ENCODE data around the gene RPH3AL.

The RPH3AL gene

GRCh38 chr17:352421-353212, at the start of gene RPH3AL:
RPH3AL (minus strand) TSS chr17:352807; CDS start chr17:327543, 25,264 bp downstream.
- Histone ChIP-seq H3K4me1 (no peaks in the 10 kb centered on the region), H3K36me3 (replicated peaks) (no peaks in the 10 kb centered on the region), H3K27me3 (ENCODE audit: low read depth) (no peaks in the 10 kb centered on the region), H3K9me3 (no peaks in the 10 kb centered on the region), H3K4me3 (no peak within 1 kb of the TSS)
- DNase-seq (ENCODE audit: low spot score in 2 of 2): no peak
- in situ Hi-C loops (cut with MboI; ENCODE audit: low sequenced_read_pairs): no loop called here

- H3K4me3 ChIP-seq: no peak overlapping the region
- H3K4me1 ChIP-seq: no peaks in the 10 kb centered on the region
- in situ Hi-C loops (cut with MboI; ENCODE audit: low sequenced_read_pairs): no loop called here
- no peak for DNase-seq (ENCODE audit: low spot score in 2 of 2)
- no peaks in the 10 kb centered on the region for H3K36me3 ChIP-seq (replicated peaks)
- no peaks in the 10 kb centered on the region for H3K9me3 ChIP-seq
- no peaks in the 10 kb centered on the region for H3K27me3 ChIP-seq (ENCODE audit: low read depth)
These were observed 47.6 kb upstream of the RPH3AL start for GRCh38 chr17:400257-400656.

- in situ Hi-C loops (cut with MboI; ENCODE audit: low sequenced_read_pairs): no loop called here
These were observed 44.2 kb upstream of the RPH3AL start for GRCh38 chr17:396788-397187.

GRCh38 chr17:395974-396373, 43.4 kb upstream of the RPH3AL start:
- H3K27me3 ChIP-seq (ENCODE audit: low read depth): no peaks in the 10 kb centered on the region
- no peaks in the 10 kb centered on the region for H3K4me1 ChIP-seq
- H3K36me3 ChIP-seq (replicated peaks): no peaks in the 10 kb centered on the region
- no peak for DNase-seq (ENCODE audit: low spot score in 2 of 2)
- no peak overlapping the region for H3K4me3 ChIP-seq
- H3K9me3 ChIP-seq: no peaks in the 10 kb centered on the region
- in situ Hi-C loops (cut with MboI; ENCODE audit: low sequenced_read_pairs): no loop called here

More at GRCh38 chr17:396788-397187, 44.2 kb upstream of the RPH3AL start:
- DNase-seq (ENCODE audit: low spot score in 2 of 2): no peak
- H3K27me3 ChIP-seq (ENCODE audit: low read depth): no peaks in the 10 kb centered on the region
- no peak overlapping the region for H3K4me3 ChIP-seq
- no peaks in the 10 kb centered on the region for H3K9me3 ChIP-seq
- H3K36me3 ChIP-seq (replicated peaks): no peaks in the 10 kb centered on the region
- H3K4me1 ChIP-seq: no peaks in the 10 kb centered on the region

GRCh38 chr17:395179-395578, 42.6 kb upstream of the RPH3AL start:
- no peak for DNase-seq (ENCODE audit: low spot score in 2 of 2)
- in situ Hi-C loops (cut with MboI; ENCODE audit: low sequenced_read_pairs): no loop called here
- no peaks in the 10 kb centered on the region for H3K4me1 ChIP-seq

GRCh38 chr17:394718-395095, 42.1 kb upstream of the RPH3AL start:
- no peaks in the 10 kb centered on the region for H3K4me1 ChIP-seq
- no peak for DNase-seq (ENCODE audit: low spot score in 2 of 2)
- H3K36me3 ChIP-seq (replicated peaks): no peaks in the 10 kb centered on the region
- no peak overlapping the region for H3K4me3 ChIP-seq
- in situ Hi-C loops (cut with MboI; ENCODE audit: low sequenced_read_pairs): no loop called here
- H3K9me3 ChIP-seq: no peaks in the 10 kb centered on the region
- no peaks in the 10 kb centered on the region for H3K27me3 ChIP-seq (ENCODE audit: low read depth)

More at GRCh38 chr17:395179-395578, 42.6 kb upstream of the RPH3AL start:
- no peak overlapping the region for H3K4me3 ChIP-seq
- no peaks in the 10 kb centered on the region for H3K9me3 ChIP-seq
- H3K36me3 ChIP-seq (replicated peaks): no peaks in the 10 kb centered on the region
- no peaks in the 10 kb centered on the region for H3K27me3 ChIP-seq (ENCODE audit: low read depth)

- H3K4me1 ChIP-seq: no peaks in the 10 kb centered on the region
- DNase-seq (ENCODE audit: low spot score in 2 of 2): no peak
- in situ Hi-C loops (cut with MboI; ENCODE audit: low sequenced_read_pairs): no loop called here
- no peaks in the 10 kb centered on the region for H3K36me3 ChIP-seq (replicated peaks)
- no peaks in the 10 kb centered on the region for H3K27me3 ChIP-seq (ENCODE audit: low read depth)
- no peaks in the 10 kb centered on the region for H3K9me3 ChIP-seq
- no peak overlapping the region for H3K4me3 ChIP-seq
These were observed 41.5 kb upstream of the RPH3AL start for GRCh38 chr17:393806-394717.

GRCh38 chr17:391850-392249, 39.2 kb upstream of the RPH3AL start:
- no peaks in the 10 kb centered on the region for H3K9me3 ChIP-seq
- no peak for DNase-seq (ENCODE audit: low spot score in 2 of 2)
- H3K4me3 ChIP-seq: no peak overlapping the region
- in situ Hi-C loops (cut with MboI; ENCODE audit: low sequenced_read_pairs): no loop called here
- H3K4me1 ChIP-seq: no peaks in the 10 kb centered on the region
- no peaks in the 10 kb centered on the region for H3K27me3 ChIP-seq (ENCODE audit: low read depth)
- no peaks in the 10 kb centered on the region for H3K36me3 ChIP-seq (replicated peaks)

- no peaks in the 10 kb centered on the region for H3K9me3 ChIP-seq
- no peaks in the 10 kb centered on the region for H3K36me3 ChIP-seq (replicated peaks)
- H3K4me1 ChIP-seq: peaks cover 2% of the 10 kb centered on the region
- DNase-seq (ENCODE audit: low spot score in 2 of 2): no peak
- in situ Hi-C loops (cut with MboI; ENCODE audit: low sequenced_read_pairs): no loop called here
- H3K4me3 ChIP-seq: no peak overlapping the region
- H3K27me3 ChIP-seq (ENCODE audit: low read depth): no peaks in the 10 kb centered on the region
These were observed 37.4 kb upstream of the RPH3AL start for GRCh38 chr17:390025-390424.

- Histone ChIP-seq H3K4me3 (no peak overlapping the region), H3K36me3 (replicated peaks) (no peaks in the 10 kb centered on the region), H3K27me3 (ENCODE audit: low read depth) (no peaks in the 10 kb centered on the region), H3K4me1 (peaks cover 2% of the 10 kb centered on the region), H3K9me3 (no peaks in the 10 kb centered on the region)
- in situ Hi-C loops (cut with MboI; ENCODE audit: low sequenced_read_pairs): no loop called here
- DNase-seq (ENCODE audit: low spot score in 2 of 2): no peak
These were observed 35.5 kb upstream of the RPH3AL start for GRCh38 chr17:388087-388486.

- peak overlapping the region; percentile 17; the same call in 1 of the 2 replicates for H3K4me3 ChIP-seq
- in situ Hi-C loops (cut with MboI; ENCODE audit: low sequenced_read_pairs): no loop called here
- no peaks in the 10 kb centered on the region for H3K9me3 ChIP-seq
- no peaks in the 10 kb centered on the region for H3K36me3 ChIP-seq (replicated peaks)
- no peaks in the 10 kb centered on the region for H3K27me3 ChIP-seq (ENCODE audit: low read depth)
- DNase-seq (ENCODE audit: low spot score in 2 of 2): peak; percentile 35 to 86
- peaks cover 11% of the 10 kb centered on the region for H3K4me1 ChIP-seq
These were observed 33.7 kb upstream of the RPH3AL start for GRCh38 chr17:386141-386876.

GRCh38 chr17:385836-386140, 33.2 kb upstream of the RPH3AL start:
- in situ Hi-C loops (cut with MboI; ENCODE audit: low sequenced_read_pairs): no loop called here
- no peaks in the 10 kb centered on the region for H3K27me3 ChIP-seq (ENCODE audit: low read depth)
- no peaks in the 10 kb centered on the region for H3K9me3 ChIP-seq
- DNase-seq (ENCODE audit: low spot score in 2 of 2): no peak
- H3K36me3 ChIP-seq (replicated peaks): no peaks in the 10 kb centered on the region
- peak overlapping the region; percentile 33; the same call in 1 of the 2 replicates for H3K4me3 ChIP-seq
- peaks cover 11% of the 10 kb centered on the region for H3K4me1 ChIP-seq

GRCh38 chr17:385178-385835, 32.7 kb upstream of the RPH3AL start:
- in situ Hi-C loops (cut with MboI; ENCODE audit: low sequenced_read_pairs): no loop called here
- peaks cover 11% of the 10 kb centered on the region for H3K4me1 ChIP-seq
- no peaks in the 10 kb centered on the region for H3K36me3 ChIP-seq (replicated peaks)
- peak; percentile 19 to 64 for DNase-seq (ENCODE audit: low spot score in 2 of 2)
- no peaks in the 10 kb centered on the region for H3K9me3 ChIP-seq
- no peaks in the 10 kb centered on the region for H3K27me3 ChIP-seq (ENCODE audit: low read depth)
- H3K4me3 ChIP-seq: peak overlapping the region; percentile 33
